Thyroid gland (tissue), 4 donors: ENCODE data around the gene ZNF474. TPM values are rescaled to one million over a fixed set of nuclear protein-coding genes. Genes with fewer than 3 reads are reported as not detected.

ENCODE experiments used
- DNase-seq, 2 donors: peaks; one replicate each; pipeline ENCODE4 v3.0.0-alpha.2; 2019
- H3K27ac ChIP-seq, 3 donors: fragments of 200-600 bp; sonication (generic); 1 replicate in 2 of 3; 2 replicates in 1 of 3; pipeline ENCODE4 v1.5.1; 2016 to 2019; ENCODE audit warnings: mild to moderate bottlenecking in 1 of 3, moderate library complexity in 1 of 3
- H3K27me3 ChIP-seq: fragments of 200-600 bp; sonication (generic); one replicate; pipeline ENCODE4 v1.5.1; 2019
- H3K36me3 ChIP-seq, 2 donors: fragments of 200-600 bp; sonication (generic); one replicate each; pipeline ENCODE4 v1.5.1; 2016 to 2019
- H3K4me1 ChIP-seq, 2 donors: fragments of 200-600 bp; sonication (generic); one replicate each; pipeline ENCODE4 v1.5.1; 2017 to 2019
- H3K4me3 ChIP-seq, 3 donors: fragments of 200-600 bp; sonication (generic); replicated peaks in 1 of 3; 1 replicate in 2 of 3; 2 replicates in 1 of 3; pipeline ENCODE4 v1.5.1; 2016; ENCODE audit warnings: mild to moderate bottlenecking in 1 of 3
- H3K9me3 ChIP-seq: fragments of 200-600 bp; sonication (generic); one replicate; pipeline ENCODE4 v1.5.1; 2017
- CTCF ChIP-seq, 6 experiments: fragments of 200-600 bp in 3 of 6; fragments of 450-650 bp in 3 of 6; sonication (generic) in 3 of 6; IDR thresholded peaks; one replicate each; pipeline ENCODE4 v1.5.1; 2016 to 2019; ENCODE audit warnings: antibody characterized with exemption in 6 of 6, mild to moderate bottlenecking in 2 of 6, inconsistent platforms in 1 of 6, moderate library complexity in 1 of 6
- POLR2A ChIP-seq, 2 donors: fragments of 450-650 bp; IDR thresholded peaks; one replicate each; pipeline ENCODE4 v1.6.1; 2017; ENCODE audit warnings: antibody characterized with exemption in 2 of 2, mild to moderate bottlenecking in 2 of 2, moderate library complexity in 1 of 2
- WGBS, 2 donors: methylation state at CpG; one replicate each; pipeline ENCODE4 v1.1.5; 2017; 5-methylcytosine and 5-hydroxymethylcytosine counted together
- intact Hi-C: fragments of 100-400 bp; cut with DNase I; formaldehyde crosslinking; loops from one replicate; pipeline ENCODE4 v1.15.1; 2023
- total RNA-seq, 4 donors: library from RNA; depleted of rRNA; stranded (reverse); fragments of >200 nt; gene quantifications; one replicate each; pipeline ENCODE4 v1.2.3, GENCODE V29; 2016

Gene ZNF474
- total RNA-seq, 4 donors from 2014 or later: 0.33 to 1.5 (median 0.54) TPM; not detected in 1

GRCh38 chr5:122142480-122143164 lies 13.3 kb downstream of the ZNF474 start:
- H3K4me3 ChIP-seq: no peak overlapping the region
- no peak for TF ChIP-seq CTCF (IDR thresholded peaks at IDR 0.05)
- no peak for TF ChIP-seq POLR2A (IDR thresholded peaks at IDR 0.05)
- 93% methylated on average over 6 of the region's 6 CpGs for WGBS, 2 donors
- DNase-seq: no peak
- no peaks in the 10 kb centered on the region for H3K4me1 ChIP-seq
- H3K27ac ChIP-seq: no peak overlapping the region
- intact Hi-C loops: no loop called here
- H3K27me3 ChIP-seq: no peaks in the 10 kb centered on the region
- no peaks in the 10 kb centered on the region for H3K9me3 ChIP-seq
- H3K36me3 ChIP-seq: no peaks in the 10 kb centered on the region

- H3K4me1 ChIP-seq: no peaks in the 10 kb centered on the region
- H3K36me3 ChIP-seq: no peaks in the 10 kb centered on the region
- TF ChIP-seq POLR2A (IDR thresholded peaks at IDR 0.05) (no peak), CTCF (IDR thresholded peaks at IDR 0.05) (no peak)
- no peak overlapping the region for H3K27ac ChIP-seq
- intact Hi-C loops: no loop called here
- no peaks in the 10 kb centered on the region for H3K9me3 ChIP-seq
- 92 to 94% methylated on average over 1 of the region's 1 CpG for WGBS, 2 donors
- no peak for DNase-seq
- no peak overlapping the region for H3K4me3 ChIP-seq
- no peaks in the 10 kb centered on the region for H3K27me3 ChIP-seq
These were observed 14.9 kb downstream of the ZNF474 start for GRCh38 chr5:122144236-122144635.

GRCh38 chr5:122145906-122146305 lies 16.6 kb downstream of the ZNF474 start:
- Histone ChIP-seq H3K36me3 (no peaks in the 10 kb centered on the region), H3K9me3 (no peaks in the 10 kb centered on the region), H3K27ac (no peak overlapping the region), H3K27me3 (no peaks in the 10 kb centered on the region), H3K4me1 (no peaks in the 10 kb centered on the region), H3K4me3 (no peak overlapping the region)
- TF ChIP-seq CTCF (IDR thresholded peaks at IDR 0.05) (no peak), POLR2A (IDR thresholded peaks at IDR 0.05) (no peak)
- intact Hi-C loops: no loop called here
- WGBS, 2 donors: 96 to 100% methylated on average over 1 of the region's 1 CpG
- DNase-seq: no peak

GRCh38 chr5:122149321-122150090 lies 20.2 kb downstream of the ZNF474 start:
- no peaks in the 10 kb centered on the region for H3K9me3 ChIP-seq
- DNase-seq: no peak
- H3K27ac ChIP-seq: no peak overlapping the region
- no peaks in the 10 kb centered on the region for H3K27me3 ChIP-seq
- peaks cover 21 to 29% of the 10 kb centered on the region in 2 donors for H3K4me1 ChIP-seq
- 72 to 93% methylated on average over 4 of the region's 4 CpGs for WGBS, 2 donors
- TF ChIP-seq CTCF (IDR thresholded peaks at IDR 0.05): no peak
- TF ChIP-seq POLR2A (IDR thresholded peaks at IDR 0.05): no peak
- intact Hi-C loops: no loop called here
- H3K36me3 ChIP-seq: no peaks in the 10 kb centered on the region
- no peak overlapping the region for H3K4me3 ChIP-seq

GRCh38 chr5:122150215-122150614 lies 20.9 kb downstream of the ZNF474 start:
- no peak for DNase-seq
- intact Hi-C loops: no loop called here
- 66 to 74% methylated on average over 2 of the region's 2 CpGs for WGBS, 2 donors
- Histone ChIP-seq H3K4me3 (no peak overlapping the region), H3K9me3 (no peaks in the 10 kb centered on the region), H3K27ac (no peak overlapping the region), H3K36me3 (no peaks in the 10 kb centered on the region), H3K4me1 (peaks cover 24 to 36% of the 10 kb centered on the region in 2 donors), H3K27me3 (no peaks in the 10 kb centered on the region)
- TF ChIP-seq CTCF (IDR thresholded peaks at IDR 0.05): no peak
- no peak for TF ChIP-seq POLR2A (IDR thresholded peaks at IDR 0.05)
